ENCODE results near the gene IMPG2.
"Not testable (repeated sequence)": the region's sequence is repeated elsewhere in the genome, so short reads cannot be mapped to it uniquely, and the experiment has no call there.

The IMPG2 gene

GRCh38 chr3:101320475-101320874, at the start of gene IMPG2:
TSS of gene IMPG2 (minus strand) at chr3:101320575. CDS start at chr3:101320372, 203 bp downstream.
- DNase-seq, result no peak

- no peak for DNase-seq
Observed at GRCh38 chr3:101362406-101362805, 42.0 kb upstream of the IMPG2 start.

- no peak for DNase-seq
Observed at GRCh38 chr3:101351829-101352228, 31.5 kb upstream of the IMPG2 start.

GRCh38 chr3:101340591-101340990, 20.2 kb upstream of the IMPG2 start:
- no peak for DNase-seq

- no peak for DNase-seq
Observed at GRCh38 chr3:101333883-101334282, 13.5 kb upstream of the IMPG2 start.

GRCh38 chr3:101329016-101329673, 8.8 kb upstream of the IMPG2 start:
- no peak for DNase-seq

GRCh38 chr3:101325393-101326134, 5.2 kb upstream of the IMPG2 start:
- DNase-seq, result no peak

GRCh38 chr3:101319531-101319930, 844 bp downstream of the IMPG2 start:
- no peak for DNase-seq

GRCh38 chr3:101312545-101312944, 7.8 kb downstream of the IMPG2 start:
- DNase-seq, result no peak

- no peak for DNase-seq
Observed at GRCh38 chr3:101311676-101312075, 8.7 kb downstream of the IMPG2 start.

GRCh38 chr3:101310978-101311375, 9.4 kb downstream of the IMPG2 start:
- DNase-seq, result no peak

GRCh38 chr3:101308147-101308772, 12.1 kb downstream of the IMPG2 start:
- DNase-seq, result not testable (repeated sequence)

GRCh38 chr3:101303836-101304235, 16.5 kb downstream of the IMPG2 start:
- no peak for DNase-seq

- no peak for DNase-seq
Observed at GRCh38 chr3:101303089-101303731, 17.2 kb downstream of the IMPG2 start.

- no peak for DNase-seq
Observed at GRCh38 chr3:101300073-101300472, 20.3 kb downstream of the IMPG2 start.

- DNase-seq, result no peak
Observed at GRCh38 chr3:101292027-101292426, 28.3 kb downstream of the IMPG2 start.

GRCh38 chr3:101288294-101288693, 32.1 kb downstream of the IMPG2 start:
- DNase-seq, result no peak

GRCh38 chr3:101284757-101285156, 35.6 kb downstream of the IMPG2 start:
- no peak for DNase-seq

GRCh38 chr3:101281521-101282030, 38.8 kb downstream of the IMPG2 start:
- DNase-seq, result no peak

GRCh38 chr3:101279765-101280385, 40.5 kb downstream of the IMPG2 start:
- no peak for DNase-seq

GRCh38 chr3:101279162-101279561, 41.2 kb downstream of the IMPG2 start:
- DNase-seq, result no peak

- no peak for DNase-seq
Observed at GRCh38 chr3:101278727-101279126, 41.6 kb downstream of the IMPG2 start.

GRCh38 chr3:101273608-101274007, 46.8 kb downstream of the IMPG2 start:
- no peak for DNase-seq

Data from KG1 (cell line).